GM12801 (cell line): Measurements from ENCODE around the gene COX20.

Experiments
- TF ChIP-seq, protein P1 (sequence below): IDR thresholded peaks from one replicate; pipeline ENCODE4 v1.5.1; 2011; ENCODE audit warnings: control low read depth; ENCODE audit not compliant: insufficient read length; ENCODE audit errors: extremely low read depth

COX20 gene

DNA sequence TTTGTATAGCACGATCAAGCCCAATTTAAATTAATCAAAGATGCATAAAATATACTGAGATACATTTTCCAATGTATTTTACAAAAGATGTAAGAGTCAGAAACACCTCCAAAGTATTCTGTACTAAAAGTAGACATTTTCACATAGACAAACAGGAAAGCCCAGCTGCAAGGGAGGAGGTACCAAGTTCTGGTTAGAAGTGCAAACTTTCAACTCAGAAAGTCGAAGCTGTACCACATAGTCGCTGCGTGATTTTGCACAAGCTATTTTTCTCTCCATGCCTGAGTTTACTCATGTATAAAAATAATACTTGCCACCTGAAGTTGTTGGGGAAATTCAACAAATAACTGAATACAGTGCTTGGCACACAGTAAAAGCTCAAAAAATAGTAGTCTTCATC lies 34.5 kb downstream of the COX20 start:
- TF ChIP-seq, protein P1, sequence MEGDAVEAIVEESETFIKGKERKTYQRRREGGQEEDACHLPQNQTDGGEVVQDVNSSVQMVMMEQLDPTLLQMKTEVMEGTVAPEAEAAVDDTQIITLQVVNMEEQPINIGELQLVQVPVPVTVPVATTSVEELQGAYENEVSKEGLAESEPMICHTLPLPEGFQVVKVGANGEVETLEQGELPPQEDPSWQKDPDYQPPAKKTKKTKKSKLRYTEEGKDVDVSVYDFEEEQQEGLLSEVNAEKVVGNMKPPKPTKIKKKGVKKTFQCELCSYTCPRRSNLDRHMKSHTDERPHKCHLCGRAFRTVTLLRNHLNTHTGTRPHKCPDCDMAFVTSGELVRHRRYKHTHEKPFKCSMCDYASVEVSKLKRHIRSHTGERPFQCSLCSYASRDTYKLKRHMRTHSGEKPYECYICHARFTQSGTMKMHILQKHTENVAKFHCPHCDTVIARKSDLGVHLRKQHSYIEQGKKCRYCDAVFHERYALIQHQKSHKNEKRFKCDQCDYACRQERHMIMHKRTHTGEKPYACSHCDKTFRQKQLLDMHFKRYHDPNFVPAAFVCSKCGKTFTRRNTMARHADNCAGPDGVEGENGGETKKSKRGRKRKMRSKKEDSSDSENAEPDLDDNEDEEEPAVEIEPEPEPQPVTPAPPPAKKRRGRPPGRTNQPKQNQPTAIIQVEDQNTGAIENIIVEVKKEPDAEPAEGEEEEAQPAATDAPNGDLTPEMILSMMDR, result no peak

DNA sequence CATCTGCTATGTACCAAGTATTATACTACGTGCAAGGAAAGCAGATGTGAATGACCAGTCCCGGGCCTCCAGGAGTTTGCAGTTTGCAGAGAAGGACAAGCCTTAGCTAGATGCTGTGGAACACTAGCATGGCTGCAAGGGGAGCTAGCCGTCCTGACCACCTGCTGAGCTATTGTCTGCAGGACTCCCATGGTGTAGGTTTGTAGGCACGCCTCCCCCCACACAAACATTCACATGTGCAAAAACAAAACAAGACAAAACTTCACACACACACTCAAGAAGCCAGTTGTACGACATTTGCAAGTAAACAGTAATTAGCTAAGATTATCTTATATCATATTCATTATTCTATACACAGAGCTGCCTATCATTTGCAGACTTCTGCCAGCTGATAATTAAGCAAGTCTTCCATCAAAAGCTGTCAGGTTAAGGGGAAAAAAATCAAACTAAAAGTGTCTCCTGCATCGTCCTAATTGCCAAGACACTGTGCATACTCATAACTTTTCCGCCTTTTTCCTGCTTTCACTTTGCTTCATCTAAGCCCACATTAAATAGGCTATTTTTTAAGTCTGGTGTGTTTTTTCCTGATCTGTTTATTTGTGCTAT lies 39.6 kb downstream of the COX20 start:
- TF ChIP-seq, protein P1, result no peak

DNA sequence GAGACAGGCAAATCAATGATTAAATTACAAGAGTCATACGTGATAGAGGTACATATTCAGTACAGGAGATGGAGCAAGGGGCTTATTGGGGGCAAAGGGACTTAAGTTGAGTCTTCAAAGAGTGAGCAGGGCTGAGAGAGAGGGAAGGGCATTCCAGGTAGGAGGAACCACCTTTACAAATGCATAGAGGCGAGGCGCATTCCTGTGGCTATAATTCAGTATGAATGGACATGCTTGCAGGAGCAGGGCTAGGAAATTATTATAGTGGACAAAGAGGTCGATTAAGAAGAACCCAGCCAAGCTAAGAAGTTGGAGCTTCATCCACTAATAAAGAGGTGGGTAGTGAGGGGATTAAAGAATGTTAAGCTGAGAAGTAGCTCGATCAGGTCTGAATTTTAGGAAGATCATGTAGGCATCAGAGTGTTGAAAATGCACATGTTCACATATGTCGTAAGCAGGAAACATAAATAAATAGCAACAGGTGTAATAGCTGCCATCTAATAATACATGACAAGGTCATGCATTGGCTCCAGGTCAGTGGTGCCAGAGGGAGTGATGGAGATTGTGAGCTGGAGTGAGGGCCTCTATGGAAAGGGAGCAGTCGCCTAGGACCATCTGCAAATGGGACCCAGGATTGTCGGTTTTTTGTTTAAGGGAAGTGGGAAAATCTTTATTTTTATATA lies 40.9 kb downstream of the COX20 start:
- TF ChIP-seq, protein P1, result no peak

DNA sequence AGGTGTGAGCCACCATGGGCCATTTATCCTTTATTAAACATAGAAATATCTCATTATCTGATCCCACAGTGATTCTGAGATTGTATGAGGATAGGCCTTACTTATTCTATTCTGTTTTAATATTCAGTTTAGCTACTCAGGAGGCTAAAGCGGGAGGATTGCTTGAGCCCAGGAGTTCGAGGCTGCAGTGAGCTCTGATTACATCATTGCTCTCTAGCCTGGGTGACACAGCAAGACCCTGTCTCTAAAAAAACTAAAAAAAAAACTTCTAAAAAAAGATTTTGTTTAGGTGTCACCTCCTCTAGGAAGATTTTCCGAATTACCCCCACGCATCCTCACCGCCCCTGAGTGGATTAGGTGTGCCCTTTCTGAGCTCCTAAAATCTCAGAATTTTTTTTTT lies 43.2 kb downstream of the COX20 start:
- TF ChIP-seq, protein P1, result no peak

DNA sequence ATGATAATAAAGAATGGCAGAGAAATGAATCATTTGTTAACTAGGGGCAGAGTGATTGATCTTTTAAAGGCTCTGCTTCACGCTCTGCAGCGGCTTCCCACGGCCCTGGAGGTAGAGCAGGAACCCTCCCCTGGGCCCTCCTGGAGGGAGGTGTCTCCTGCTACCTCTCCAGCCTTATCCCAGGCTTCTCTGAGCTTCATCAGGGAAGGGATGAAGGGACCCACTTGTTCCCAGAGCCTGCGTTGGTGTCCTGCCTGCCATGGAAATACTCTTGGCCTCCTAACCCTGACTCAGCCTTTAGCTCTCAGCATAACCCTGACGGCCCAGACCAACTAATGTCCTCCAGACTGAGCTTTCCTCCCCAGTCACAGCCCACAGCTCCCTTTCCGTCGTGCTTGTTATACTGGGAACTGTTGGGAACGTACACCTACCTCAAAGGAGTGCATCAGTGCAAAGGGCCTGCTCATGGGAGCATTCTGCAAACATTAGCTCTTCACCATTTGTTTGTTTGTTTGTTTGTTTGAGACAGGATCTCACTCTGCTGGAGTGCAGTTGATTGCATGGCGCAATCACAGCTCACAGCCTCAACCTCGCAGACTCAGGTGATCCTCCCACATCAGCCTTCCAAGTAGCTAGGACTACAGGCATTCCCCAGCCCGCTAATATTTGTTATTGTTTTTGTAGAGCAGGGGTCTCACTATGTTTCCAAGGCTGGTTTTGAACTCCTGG lies 46.3 kb downstream of the COX20 start:
- TF ChIP-seq, protein P1, result no peak

DNA sequence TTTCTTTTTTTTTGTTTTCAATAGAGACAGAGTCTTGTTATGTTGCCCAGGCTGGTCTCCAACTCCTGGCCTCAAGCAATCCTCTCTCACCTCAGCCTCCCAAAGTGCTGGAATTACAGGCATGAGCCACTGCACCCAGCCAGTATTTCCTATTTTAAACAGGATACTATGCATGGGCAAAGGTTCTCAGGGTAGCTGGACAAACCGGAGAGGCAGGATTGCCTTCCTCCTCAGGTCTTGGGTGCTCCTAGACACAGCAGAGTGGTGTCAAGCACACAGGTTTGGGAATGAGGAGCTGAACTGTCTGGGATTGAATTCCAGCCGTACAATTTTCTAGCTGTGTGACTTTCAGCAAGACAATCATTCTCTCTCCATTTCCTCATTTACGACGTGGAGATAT lies 51.8 kb downstream of the COX20 start:
- TF ChIP-seq, protein P1, result no peak

DNA sequence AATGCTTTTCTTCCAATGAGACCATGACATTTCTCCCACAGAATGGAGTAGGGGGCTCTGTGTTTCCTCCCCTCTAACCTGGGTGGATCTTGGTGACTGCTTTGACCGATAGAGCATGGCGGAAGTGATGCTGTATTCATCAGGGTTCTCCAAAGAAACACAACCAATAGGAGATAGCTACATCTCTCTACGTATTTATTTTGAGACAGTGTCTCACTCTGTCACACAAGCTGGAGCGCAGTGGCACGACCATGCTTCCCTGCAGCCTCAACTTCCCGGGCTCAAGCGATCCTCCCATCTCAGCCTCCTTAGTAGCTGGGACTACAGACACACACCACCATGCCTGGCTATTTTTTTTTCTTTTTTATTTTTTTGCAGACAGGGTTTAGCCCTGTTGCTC lies 58.4 kb downstream of the COX20 start:
- TF ChIP-seq, protein P1, result no peak
